ES-I3 (cell line): ENCODE data around the gene MALSU1.

ENCODE experiments used
- H3K36me3 ChIP-seq: 2 replicates; pipeline ENCODE4 v1.6.1; 2013; ENCODE audit warnings: mild to moderate bottlenecking, low read length, control low read depth, moderate library complexity; ENCODE audit not compliant: insufficient read depth
- H3K4me1 ChIP-seq: 2 replicates; pipeline ENCODE4 v1.6.1; 2013; ENCODE audit warnings: mild to moderate bottlenecking, control low read depth, low read length; ENCODE audit not compliant: insufficient read depth
- H3K9ac ChIP-seq: 2 replicates; pipeline ENCODE4 v1.6.1; 2013; ENCODE audit warnings: low read depth, mild to moderate bottlenecking, low read length, moderate library complexity
- H3K9me3 ChIP-seq: 2 replicates; pipeline ENCODE4 v1.6.1; 2013; ENCODE audit warnings: mild to moderate bottlenecking, low read length, moderate library complexity; ENCODE audit not compliant: control insufficient read depth, insufficient read depth

The MALSU1 gene

DNA sequence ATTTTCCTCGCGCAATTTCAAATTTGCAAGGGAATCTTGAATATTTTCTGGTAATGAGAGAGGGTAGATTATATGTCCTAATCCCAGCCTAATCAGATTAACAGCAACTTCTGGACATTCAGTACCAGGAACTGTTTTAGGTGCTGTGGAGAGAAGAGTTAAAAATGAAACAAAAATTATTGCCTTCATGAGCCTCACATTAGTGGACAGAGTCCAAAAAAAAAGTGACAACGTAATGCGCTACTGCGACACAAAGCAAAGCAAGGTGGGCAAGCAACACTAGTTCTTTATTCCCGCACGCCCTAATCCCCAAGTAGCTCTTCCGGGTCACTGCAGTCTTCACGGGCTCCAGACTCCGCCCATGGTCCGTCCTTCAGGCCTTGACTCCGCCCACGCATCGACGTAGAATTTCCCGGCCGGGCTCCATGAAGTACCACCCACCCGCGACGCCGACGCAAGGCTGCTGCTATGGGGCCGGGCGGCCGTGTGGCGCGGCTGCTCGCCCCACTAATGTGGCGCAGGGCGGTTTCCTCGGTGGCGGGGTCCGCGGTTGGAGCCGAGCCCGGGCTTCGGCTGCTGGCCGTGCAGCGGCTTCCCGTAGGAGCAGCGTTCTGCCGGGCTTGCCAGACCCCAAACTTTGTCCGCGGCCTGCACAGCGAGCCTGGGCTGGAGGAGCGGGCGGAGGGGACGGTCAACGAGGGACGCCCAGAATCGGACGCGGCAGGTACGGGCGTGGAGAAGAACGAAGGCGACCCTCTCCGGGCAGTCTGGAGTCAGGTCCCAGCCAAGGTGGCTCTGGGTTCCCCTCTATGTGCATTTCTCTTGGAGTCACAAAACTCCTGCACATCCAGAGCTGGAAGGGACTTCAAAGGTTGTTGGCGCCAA, at the start of gene MALSU1:
MALSU1 (plus strand) TSS at position 455 of the 885 bp plus-strand sequence; CDS start at position 469, 14 bp downstream.
- peak within 1 kb of the TSS; percentile 88 for H3K9ac ChIP-seq
- H3K4me1 ChIP-seq = peaks cover 9% of the 10 kb centered on the region
- H3K9me3 ChIP-seq = no peaks in the 10 kb centered on the region
- peaks cover 2% of the 10 kb centered on the region; the same call in 1 of the 2 replicates for H3K36me3 ChIP-seq

DNA sequence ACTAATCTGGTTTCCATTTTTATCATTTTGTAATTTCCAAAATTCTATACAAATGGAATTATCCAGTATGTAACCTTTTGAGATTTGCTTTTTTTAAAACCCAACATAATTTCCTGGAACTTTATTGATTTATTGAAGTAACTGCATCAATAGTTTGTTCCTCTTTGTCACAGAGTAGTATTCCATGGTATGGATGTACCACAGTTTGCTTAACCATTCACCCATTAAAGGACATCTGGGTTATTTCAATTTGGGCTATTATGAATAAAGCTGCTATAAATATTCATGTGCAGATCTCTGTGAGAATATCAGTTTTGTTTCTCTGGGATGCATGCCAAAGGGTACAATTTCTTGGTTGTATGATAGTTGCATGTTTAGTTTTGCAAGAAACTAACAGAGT, 49.7 kb upstream of the MALSU1 start:
- Histone ChIP-seq H3K36me3 (no peaks in the 10 kb centered on the region), H3K9ac (no peak overlapping the region), H3K4me1 (no peaks in the 10 kb centered on the region), H3K9me3 (no peaks in the 10 kb centered on the region; the same call in 1 of the 2 replicates)

DNA sequence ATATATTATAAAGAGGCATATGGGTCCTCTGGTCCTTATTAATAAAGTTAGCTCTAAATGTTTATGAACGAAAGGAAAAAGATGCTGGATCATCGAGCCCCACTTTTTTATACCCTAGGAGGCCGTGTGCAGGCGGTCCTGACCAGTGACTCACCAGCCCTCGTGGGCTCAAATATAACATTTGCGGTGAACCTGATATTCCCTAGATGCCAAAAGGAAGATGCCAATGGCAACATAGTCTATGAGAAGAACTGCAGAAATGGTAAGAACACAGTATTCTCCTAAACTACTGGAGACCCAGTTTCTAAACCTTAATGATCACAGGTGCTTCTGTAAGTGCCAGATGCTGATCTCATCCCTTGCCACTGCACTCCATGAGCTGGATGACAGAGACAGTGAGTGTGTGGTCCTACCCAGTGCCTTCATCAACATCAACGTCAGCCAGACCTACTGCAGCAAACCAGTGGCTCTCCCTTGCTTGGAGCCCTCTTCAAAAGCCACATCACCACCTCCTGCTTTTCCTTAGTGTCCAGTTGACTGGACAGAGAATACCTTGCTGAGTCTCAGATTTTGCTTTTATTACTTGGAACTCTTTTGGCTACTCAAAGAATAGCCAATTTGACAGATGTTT, 45.0 kb upstream of the MALSU1 start:
- no peaks in the 10 kb centered on the region for H3K4me1 ChIP-seq
- no peak overlapping the region for H3K9ac ChIP-seq
- no peaks in the 10 kb centered on the region for H3K36me3 ChIP-seq
- H3K9me3 ChIP-seq = no peaks in the 10 kb centered on the region; the same call in 1 of the 2 replicates

DNA sequence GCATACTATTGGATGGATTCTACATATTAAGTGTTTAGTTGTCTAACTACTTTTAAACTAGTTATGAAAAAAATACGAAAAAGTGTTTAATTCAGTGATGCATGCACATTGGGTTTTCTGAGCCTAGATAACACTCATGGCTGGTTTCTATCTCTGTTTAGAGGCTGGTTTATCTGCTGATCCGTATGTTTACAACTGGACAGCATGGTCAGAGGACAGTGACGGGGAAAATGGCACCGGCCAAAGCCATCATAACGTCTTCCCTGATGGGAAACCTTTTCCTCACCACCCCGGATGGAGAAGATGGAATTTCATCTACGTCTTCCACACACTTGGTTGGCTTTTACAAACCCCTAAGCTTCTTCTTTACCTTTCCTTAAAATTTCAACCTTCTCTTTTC, 42.4 kb upstream of the MALSU1 start:
- H3K9ac ChIP-seq = no peak overlapping the region
- no peaks in the 10 kb centered on the region for H3K4me1 ChIP-seq

DNA sequence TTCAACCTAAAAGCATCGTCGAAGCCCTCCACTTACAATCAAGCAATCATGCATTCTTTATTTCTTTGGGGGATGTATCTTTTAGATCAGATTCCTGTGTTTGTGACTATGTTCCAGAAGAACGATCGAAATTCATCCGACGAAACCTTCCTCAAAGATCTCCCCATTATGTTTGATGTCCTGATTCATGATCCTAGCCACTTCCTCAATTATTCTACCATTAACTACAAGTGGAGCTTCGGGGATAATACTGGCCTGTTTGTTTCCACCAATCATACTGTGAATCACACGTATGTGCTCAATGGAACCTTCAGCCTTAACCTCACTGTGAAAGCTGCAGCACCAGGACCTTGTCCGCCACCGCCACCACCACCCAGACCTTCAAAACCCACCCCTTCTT, 38.8 kb upstream of the MALSU1 start:
- Histone ChIP-seq H3K36me3 (no peaks in the 10 kb centered on the region), H3K4me1 (no peaks in the 10 kb centered on the region), H3K9me3 (no peaks in the 10 kb centered on the region), H3K9ac (no peak overlapping the region)

More for the DNA sequence above, 42.4 kb upstream of the MALSU1 start:
- H3K36me3 ChIP-seq = no peaks in the 10 kb centered on the region
- H3K9me3 ChIP-seq = no peaks in the 10 kb centered on the region

DNA sequence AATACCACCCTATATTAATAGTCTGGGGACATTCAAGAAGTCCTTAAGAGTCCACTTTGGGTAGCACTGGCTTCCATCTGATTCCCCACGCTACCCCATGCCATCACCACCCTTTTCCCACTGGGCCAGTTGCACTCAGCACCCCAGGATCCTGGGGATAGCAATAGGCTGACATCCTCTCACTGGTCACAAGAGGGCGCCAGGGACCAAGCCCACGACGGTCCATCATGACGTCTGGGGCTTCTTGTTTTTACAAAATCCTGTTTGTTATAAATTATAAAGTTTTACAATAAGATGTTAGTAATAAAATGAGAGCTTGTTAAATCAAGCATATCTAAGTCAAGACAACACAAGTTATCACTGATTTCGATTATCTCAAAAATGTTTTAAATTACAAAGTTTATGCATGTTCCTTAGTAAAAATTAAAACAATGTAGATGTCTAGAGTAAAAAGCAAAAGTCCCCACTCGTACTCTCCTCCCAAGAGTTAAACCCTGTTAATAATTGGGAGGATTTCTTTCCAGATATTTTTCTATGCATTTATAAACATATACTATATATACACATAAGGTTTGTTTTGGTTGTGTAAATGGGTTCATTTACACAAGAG, 37.2 kb upstream of the MALSU1 start:
- Histone ChIP-seq H3K36me3 (no peaks in the 10 kb centered on the region), H3K9ac (no peak overlapping the region), H3K4me1 (no peaks in the 10 kb centered on the region)

DNA sequence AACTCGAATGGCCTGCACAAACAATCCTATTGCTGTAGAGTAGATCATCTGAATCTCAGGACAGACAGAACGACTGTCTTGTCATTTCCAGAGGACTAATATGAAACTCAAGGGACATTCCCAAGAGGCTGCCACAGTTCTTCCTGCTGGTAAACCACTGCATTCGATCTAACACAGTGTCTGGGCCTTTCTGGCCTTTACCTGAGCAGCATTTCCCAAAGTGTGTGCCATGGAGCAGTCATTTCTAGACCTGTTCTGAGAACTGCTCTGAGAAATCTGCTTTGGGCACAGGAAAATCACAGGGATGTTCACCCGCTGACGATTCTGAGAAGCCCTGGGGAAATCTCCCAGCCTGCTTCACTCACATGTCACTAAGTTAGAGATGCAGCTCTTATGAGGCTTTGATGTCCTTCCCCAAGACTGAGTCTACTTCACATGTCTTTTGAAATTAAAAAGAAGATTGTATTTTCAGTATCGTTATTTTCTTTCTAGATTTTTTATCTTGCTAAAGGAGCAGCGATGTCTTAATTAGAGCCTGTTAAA, 34.2 kb upstream of the MALSU1 start:
- H3K9ac ChIP-seq = no peak overlapping the region
- H3K4me1 ChIP-seq = no peaks in the 10 kb centered on the region
- H3K36me3 ChIP-seq = no peaks in the 10 kb centered on the region
- no peaks in the 10 kb centered on the region; the same call in 1 of the 2 replicates for H3K9me3 ChIP-seq

More for the DNA sequence above, 37.2 kb upstream of the MALSU1 start:
- H3K9me3 ChIP-seq = no peaks in the 10 kb centered on the region

DNA sequence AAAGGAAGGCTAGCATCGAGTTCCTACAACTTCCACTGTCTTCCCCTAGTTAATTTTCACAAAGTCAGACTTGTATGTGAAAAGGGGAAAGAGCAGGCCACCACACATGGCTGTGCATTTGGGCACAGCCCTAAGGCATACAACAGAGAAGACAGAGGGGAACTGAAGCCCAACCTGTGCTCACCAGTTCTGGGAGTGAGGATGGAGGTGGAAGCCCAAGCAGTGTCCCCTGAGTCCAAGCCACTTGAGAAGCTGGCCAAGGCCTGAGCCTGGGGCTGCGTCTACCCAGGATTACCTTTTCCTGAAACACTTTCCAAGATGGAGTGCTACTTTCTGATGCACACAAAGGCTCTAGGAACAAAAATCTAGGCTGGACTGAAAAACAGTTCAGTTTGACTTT, 32.2 kb upstream of the MALSU1 start:
- no peaks in the 10 kb centered on the region for H3K4me1 ChIP-seq
- H3K9ac ChIP-seq = no peak overlapping the region
- H3K9me3 ChIP-seq = no peaks in the 10 kb centered on the region; the same call in 1 of the 2 replicates
- H3K36me3 ChIP-seq = no peaks in the 10 kb centered on the region

DNA sequence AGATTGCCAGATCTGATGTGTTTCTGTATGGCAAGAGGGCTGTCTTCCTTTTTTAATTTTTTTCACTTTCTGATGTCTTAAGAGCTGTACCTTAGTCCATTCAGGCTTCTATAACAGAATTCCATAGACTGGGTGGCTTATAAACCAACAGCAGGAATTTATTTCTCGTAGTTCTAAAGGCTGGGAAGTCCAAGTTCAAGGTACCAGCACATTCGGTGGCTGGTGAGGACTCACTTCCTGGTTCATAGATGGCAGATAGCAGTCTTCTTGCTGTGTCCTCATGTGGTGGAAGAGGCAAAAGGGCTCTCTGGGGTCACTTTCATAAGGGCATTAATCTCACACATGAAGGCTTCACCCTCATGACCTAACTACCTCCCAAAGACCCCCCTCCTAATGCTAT, 31.8 kb upstream of the MALSU1 start:
- Histone ChIP-seq H3K4me1 (no peaks in the 10 kb centered on the region), H3K9ac (no peak overlapping the region), H3K36me3 (no peaks in the 10 kb centered on the region), H3K9me3 (no peaks in the 10 kb centered on the region; the same call in 1 of the 2 replicates)

DNA sequence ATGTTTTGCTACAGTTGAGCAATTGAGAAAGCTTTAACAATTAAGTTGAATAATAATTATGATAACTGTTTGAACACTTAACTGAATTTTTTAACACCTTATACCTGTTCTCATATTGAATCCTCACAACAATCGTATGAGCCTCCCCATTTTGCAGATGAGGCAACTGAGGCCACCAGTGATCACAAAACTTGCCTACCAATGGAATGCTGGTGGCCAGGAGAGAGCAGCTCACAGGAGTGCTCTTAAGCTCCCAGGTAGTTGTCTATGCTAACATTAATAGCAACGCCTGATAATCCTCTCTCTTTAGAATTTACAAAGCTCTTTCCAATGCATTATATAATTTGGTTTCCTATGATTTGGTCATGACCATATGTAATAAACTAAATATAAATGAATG, 31.0 kb upstream of the MALSU1 start:
- Histone ChIP-seq H3K9ac (no peak overlapping the region), H3K4me1 (no peaks in the 10 kb centered on the region), H3K9me3 (no peaks in the 10 kb centered on the region; the same call in 1 of the 2 replicates), H3K36me3 (no peaks in the 10 kb centered on the region)

DNA sequence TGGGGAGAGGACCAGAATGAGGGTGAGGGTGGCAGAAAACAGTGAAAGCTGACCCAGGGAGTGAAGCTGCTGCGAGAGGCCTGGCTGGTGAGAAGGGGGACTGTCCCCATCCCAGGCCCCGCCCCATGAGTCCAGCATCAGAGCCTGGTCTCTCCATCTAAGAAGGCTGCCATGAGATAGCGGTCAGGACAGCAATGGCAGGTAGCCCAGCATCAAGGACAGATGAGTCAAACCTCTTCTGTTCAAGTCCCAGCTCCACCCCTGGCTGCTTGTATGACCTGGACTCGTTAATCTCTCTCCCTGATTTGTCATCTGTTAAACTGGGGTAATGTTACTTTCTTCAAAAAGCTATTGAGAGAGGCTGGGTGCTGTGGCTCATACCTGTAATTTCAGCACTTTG, 30.4 kb upstream of the MALSU1 start:
- Histone ChIP-seq H3K36me3 (no peaks in the 10 kb centered on the region), H3K9ac (no peak overlapping the region), H3K4me1 (no peaks in the 10 kb centered on the region), H3K9me3 (no peaks in the 10 kb centered on the region; the same call in 1 of the 2 replicates)

DNA sequence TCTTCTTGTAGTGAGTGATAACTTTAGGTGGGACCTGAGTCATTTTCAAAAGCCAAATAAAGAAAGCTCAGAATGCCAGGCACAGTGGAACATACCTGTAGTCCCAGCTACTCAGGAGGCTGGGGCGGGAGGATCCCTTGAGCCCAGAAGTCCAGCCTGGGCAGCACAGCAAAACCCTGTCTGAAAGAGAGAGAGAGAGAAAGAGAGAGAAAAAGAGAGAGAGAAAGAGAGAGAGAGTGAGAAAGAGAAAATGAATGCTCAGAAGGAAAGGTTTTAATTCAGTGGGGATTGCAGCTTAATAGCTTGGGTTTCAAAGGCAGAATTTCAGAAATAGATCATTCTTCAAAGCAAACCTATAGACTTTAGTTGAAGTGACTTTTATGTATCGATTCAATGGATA, 26.9 kb upstream of the MALSU1 start:
- Histone ChIP-seq H3K36me3 (no peaks in the 10 kb centered on the region), H3K4me1 (no peaks in the 10 kb centered on the region), H3K9me3 (no peaks in the 10 kb centered on the region; the same call in 1 of the 2 replicates), H3K9ac (no peak overlapping the region)

DNA sequence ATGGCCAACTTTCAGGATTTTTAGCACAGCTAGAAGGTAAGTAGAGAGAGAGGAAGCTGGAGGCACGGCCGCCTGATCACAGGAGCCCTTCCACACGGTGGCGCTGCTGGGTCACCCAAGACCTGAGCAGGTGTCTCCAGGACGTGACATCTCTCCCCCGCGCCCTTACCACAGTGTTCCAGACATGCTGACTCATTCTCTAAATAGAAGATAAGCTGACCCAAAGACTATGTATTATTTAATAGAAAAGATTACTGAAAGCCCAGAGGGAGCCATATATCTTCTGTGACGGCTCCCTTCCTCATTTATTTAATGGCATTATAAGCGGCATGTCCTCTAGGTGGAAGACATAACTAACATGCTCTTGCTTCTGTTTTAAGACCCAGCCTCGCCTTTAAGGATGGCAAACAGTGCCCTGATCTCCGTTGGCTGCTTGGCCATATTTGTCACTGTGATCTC, 26.0 kb upstream of the MALSU1 start:
- Histone ChIP-seq H3K9ac (peak overlapping the region; percentile 13), H3K4me1 (no peaks in the 10 kb centered on the region), H3K9me3 (no peaks in the 10 kb centered on the region)

DNA sequence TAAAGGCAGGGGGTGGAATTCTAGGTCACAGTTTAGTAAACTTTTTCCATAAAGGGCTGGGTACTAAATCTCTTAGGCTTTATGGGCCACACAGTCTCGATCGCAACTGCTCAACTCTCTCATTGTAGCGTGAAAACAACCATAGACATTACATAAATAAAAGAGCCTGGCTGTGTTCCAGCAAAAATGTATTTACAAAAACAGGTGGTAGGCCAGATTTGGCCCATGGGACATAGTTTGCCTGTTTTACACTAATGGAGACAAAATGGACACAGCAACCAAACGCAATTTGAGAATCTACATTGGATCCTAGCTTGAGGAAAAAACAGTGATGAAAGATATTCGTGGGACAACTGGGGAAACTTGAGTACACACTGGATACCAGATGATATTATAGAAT, 23.2 kb upstream of the MALSU1 start:
- no peaks in the 10 kb centered on the region for H3K36me3 ChIP-seq
- no peaks in the 10 kb centered on the region for H3K4me1 ChIP-seq
- H3K9ac ChIP-seq = no peak overlapping the region
- H3K9me3 ChIP-seq = no peaks in the 10 kb centered on the region

More for the DNA sequence above, 26.0 kb upstream of the MALSU1 start:
- no peaks in the 10 kb centered on the region for H3K36me3 ChIP-seq
